ENCODE data around the gene VAV1. TPM values are rescaled to one million over a fixed set of nuclear protein-coding genes. Genes with fewer than 3 reads are reported as not detected.

VAV1 gene
- total and polyA plus RNA-seq, 9 of the 15 experiments (the other 6 are each of a cell fraction or from before 2014, with no cell fraction given) = 0.46 to 20.1 (median 11.1) TPM

DNA sequence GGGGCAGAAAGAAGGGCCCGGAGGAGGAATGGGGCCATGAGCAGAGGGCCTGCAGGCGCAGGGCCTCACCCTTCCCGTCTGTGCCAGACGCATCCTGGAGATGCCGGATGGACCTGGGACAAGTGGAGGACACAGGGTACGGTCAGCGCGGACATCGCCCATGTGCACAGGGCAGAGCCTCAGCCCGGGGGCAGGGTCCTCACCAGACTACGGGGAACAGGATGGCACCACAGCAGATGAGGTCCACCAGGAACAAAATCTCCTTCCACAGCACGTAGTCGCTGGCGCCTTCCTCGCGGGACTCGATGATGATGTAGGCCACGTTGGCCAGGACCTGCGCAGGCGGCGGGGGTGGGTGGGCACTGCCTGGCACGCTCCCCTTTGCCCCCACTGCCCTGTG, 40.7 kb upstream of the VAV1 start:
- in situ Hi-C loops (cut with MboI) = no loop called here
- H4K20me1 ChIP-seq (replicated peaks; ENCODE audit: control insufficient read depth, insufficient read depth, low read length) = no peaks in the 10 kb centered on the region
- no peak for TF ChIP-seq ZNF174 (CRISPR knock-in tag; IDR thresholded peaks at IDR 0.05)
- TF ChIP-seq NCOA6 (IDR thresholded peaks at IDR 0.05) = no peak
- TF ChIP-seq ZNF766 (CRISPR knock-in tag; conservative IDR thresholded peaks at IDR 0.05) = no peak
- TF ChIP-seq CCNT2 (IDR thresholded peaks at IDR 0.05; ENCODE audit: borderline replicate concordance, extremely low read depth, insufficient read length, low read depth, low read length) = no peak
- TF ChIP-seq, protein P1, sequence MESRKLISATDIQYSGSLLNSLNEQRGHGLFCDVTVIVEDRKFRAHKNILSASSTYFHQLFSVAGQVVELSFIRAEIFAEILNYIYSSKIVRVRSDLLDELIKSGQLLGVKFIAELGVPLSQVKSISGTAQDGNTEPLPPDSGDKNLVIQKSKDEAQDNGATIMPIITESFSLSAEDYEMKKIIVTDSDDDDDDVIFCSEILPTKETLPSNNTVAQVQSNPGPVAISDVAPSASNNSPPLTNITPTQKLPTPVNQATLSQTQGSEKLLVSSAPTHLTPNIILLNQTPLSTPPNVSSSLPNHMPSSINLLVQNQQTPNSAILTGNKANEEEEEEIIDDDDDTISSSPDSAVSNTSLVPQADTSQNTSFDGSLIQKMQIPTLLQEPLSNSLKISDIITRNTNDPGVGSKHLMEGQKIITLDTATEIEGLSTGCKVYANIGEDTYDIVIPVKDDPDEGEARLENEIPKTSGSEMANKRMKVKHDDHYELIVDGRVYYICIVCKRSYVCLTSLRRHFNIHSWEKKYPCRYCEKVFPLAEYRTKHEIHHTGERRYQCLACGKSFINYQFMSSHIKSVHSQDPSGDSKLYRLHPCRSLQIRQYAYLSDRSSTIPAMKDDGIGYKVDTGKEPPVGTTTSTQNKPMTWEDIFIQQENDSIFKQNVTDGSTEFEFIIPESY (CRISPR knock-in tag; IDR thresholded peaks at IDR 0.05) = peak; percentile 88
- TF ChIP-seq NCOA1 (IDR thresholded peaks at IDR 0.05; ENCODE audit: low read depth) = no peak
- no peak for FAIRE-seq
- H2AFZ ChIP-seq (ENCODE audit: low read depth, low read length) = no peak overlapping the region
- ChIA-PET POLR2A (no interaction called here), CTCF (ENCODE audit: low intra/inter-chr PET ratio) (no interaction called here)
- no peak overlapping the region; a peak in 1 of 4 replicates for H3K9ac ChIP-seq (ENCODE audit: insufficient read depth in 1 of 2, low read depth in 2 of 2, low read length in 2 of 2)
- H3K79me2 ChIP-seq (ENCODE audit: control insufficient read depth, insufficient read depth, low read length) = peaks cover 19% of the 10 kb centered on the region
- H3K4me1 ChIP-seq (replicated peaks in 1 of 2; ENCODE audit: control insufficient read depth in 2 of 2, insufficient read depth in 2 of 2, low read length in 2 of 2) = peaks cover 31 to 69% of the 10 kb centered on the region in 2 experiments
- peaks cover 3% of the 10 kb centered on the region; the same call in 1 of the 3 replicates for H3K36me3 ChIP-seq (ENCODE audit: control insufficient read depth, insufficient read depth, low read length)
- no peaks in the 10 kb centered on the region for H3K9me3 ChIP-seq (replicated peaks; ENCODE audit: control insufficient read depth, insufficient read depth, low read depth, low read length)
- H3K27me3 ChIP-seq (ENCODE audit: control insufficient read depth in 2 of 2, insufficient read depth in 2 of 2, low read length in 2 of 2) = no peaks in the 10 kb centered on the region
- intact Hi-C loops (cut with micrococcal nuclease) = loop anchor here (10.0 kb wide), 1 partner anchor 217 kb away; no protein-coding TSS in a partner anchor
- BruUV-seq (replicated peaks) = no TSS peak
- ATAC-seq = no peak
- no peak overlapping the region for H3K27ac ChIP-seq (ENCODE audit: extremely low read depth, low read depth, low read length)
- H3K9me1 ChIP-seq (ENCODE audit: control insufficient read depth, insufficient read depth, low read length) = no peaks in the 10 kb centered on the region
- 86% methylated on average over 18 of the region's 22 CpGs for WGBS (ENCODE audit: insufficient coverage, low coverage, missing lambda C conversion rate)
- H3K4me3 ChIP-seq = no peak overlapping the region
- no peak overlapping the region for H3K4me2 ChIP-seq (ENCODE audit: insufficient read depth, low read length)
- DNase-seq (ENCODE audit: extremely low read depth in 1 of 4, low spot score in 3 of 4) = no peak

Measured in K562 (cell line).